PC-9 (cell line): ENCODE results near the gene ANKDD1A. TPM values are rescaled to one million over a fixed set of nuclear protein-coding genes. Genes with fewer than 3 reads are reported as not detected.

ENCODE experiments used
- Bru-seq: library from RNA; stranded (reverse); fragments of 400-500 nt; gene quantifications from one replicate; lab custom pipeline; 2021; lab: Mats Ljungman, UMichigan
- BruChase-seq, 2 experiments: library from RNA; stranded (reverse); fragments of 400-500 nt; gene quantifications; one replicate each; lab custom pipeline; 2021; lab: Mats Ljungman, UMichigan
- BruUV-seq: library from RNA; stranded (reverse); fragments of 400-500 nt; replicated peaks from 2 replicates; lab custom pipeline; 2021; lab: Mats Ljungman, UMichigan
- CTCF ChIA-PET: fragments of 300-600 bp; sonication (Branson Sonifier 250); formaldehyde crosslinking; loops from one replicate; lab custom pipeline; 2022; ENCODE audit warnings: antibody characterized with exemption; lab: Charles Lee
- POLR2A ChIA-PET: fragments of 300-600 bp; sonication (Branson Sonifier 250); formaldehyde crosslinking; loops from one replicate; lab custom pipeline; 2022; ENCODE audit warnings: antibody characterized with exemption; ENCODE audit not compliant: unreplicated experiment; lab: Charles Lee
- DNase-seq, 2 experiments: peaks; one replicate each; pipeline versions ENCODE4 v3.0.0 to v3.0.0-alpha.2; 2015 to 2022; ENCODE audit warnings: mixed read lengths in 1 of 2
- H2AFZ ChIP-seq: fragments of 200-600 bp; sonication (generic); 2 replicates; pipeline ENCODE4 v1.8.1; 2017; ENCODE audit warnings: antibody characterized with exemption
- H3F3A ChIP-seq: fragments of 200-600 bp; sonication (generic); 2 replicates; pipeline ENCODE4 v1.8.1; 2017; ENCODE audit warnings: antibody characterized with exemption, mild to moderate bottlenecking, low read depth; ENCODE audit not compliant: insufficient read depth
- H3K27ac ChIP-seq: fragments of 200-600 bp; sonication (generic); 2 replicates; pipeline ENCODE4 v1.6.1; 2016; ENCODE audit warnings: mixed run types
- H3K27me3 ChIP-seq: fragments of 200-600 bp; sonication (generic); 2 replicates; pipeline ENCODE4 v1.6.1; 2016; ENCODE audit warnings: low read depth, mixed run types; ENCODE audit not compliant: insufficient read depth
- H3K36me3 ChIP-seq: fragments of 200-600 bp; sonication (generic); 2 replicates; pipeline ENCODE4 v1.6.1; 2016; ENCODE audit warnings: low read depth, mixed run types
- H3K4me1 ChIP-seq: fragments of 200-600 bp; sonication (generic); replicated peaks from 2 replicates; pipeline ENCODE4 v1.6.1; 2016; ENCODE audit warnings: mixed run types; ENCODE audit not compliant: insufficient read depth
- H3K4me2 ChIP-seq: fragments of 200-600 bp; sonication (generic); 2 replicates; pipeline ENCODE4 v1.6.1; 2017; ENCODE audit warnings: mixed run types
- H3K4me3 ChIP-seq: fragments of 200-600 bp; sonication (generic); 2 replicates; pipeline ENCODE4 v1.6.1; 2016; ENCODE audit warnings: mixed run types
- H3K79me2 ChIP-seq: fragments of 200-600 bp; sonication (generic); 2 replicates; pipeline ENCODE4 v1.6.1; 2017; ENCODE audit warnings: low read depth, mixed run types
- H3K9me2 ChIP-seq: fragments of 200-600 bp; sonication (generic); 2 replicates; pipeline ENCODE4 v1.8.1; 2017; ENCODE audit warnings: mild to moderate bottlenecking; ENCODE audit not compliant: insufficient read depth
- H3K9me3 ChIP-seq: fragments of 200-600 bp; sonication (generic); 2 replicates; pipeline ENCODE4 v1.8.1; 2016; ENCODE audit warnings: low read depth; ENCODE audit not compliant: insufficient read depth
- H4K20me1 ChIP-seq: fragments of 200-600 bp; sonication (generic); 2 replicates; pipeline ENCODE4 v1.8.1; 2017; ENCODE audit not compliant: insufficient read depth
- EZH2 ChIP-seq: fragments of 200-600 bp; sonication (generic); IDR thresholded peaks from 2 replicates; pipeline ENCODE4 v1.8.0; 2017; ENCODE audit warnings: antibody characterized with exemption, low read depth
- intact Hi-C: fragments of 100-400 bp; cut with micrococcal nuclease; formaldehyde crosslinking; loops from one replicate; pipeline ENCODE4 v1.10.0; 2022; ENCODE audit not compliant: unreplicated experiment
- long read RNA-seq: library from polyadenylated mRNA; stranded (forward); transcript quantifications from one replicate; pipeline ENCODE4 v2.0.0, GENCODE V29; 2022
- total RNA-seq: library from RNA; stranded (reverse); gene quantifications from 2 replicates; pipeline ENCODE4 v1.2.3, GENCODE V29; 2021
- TF ChIP-seq, protein P1 (sequence below): fragments of 200-600 bp; sonication (generic); conservative IDR thresholded peaks from 2 replicates; pipeline ENCODE4 v1.6.1; 2017; ENCODE audit warnings: mixed run types, antibody characterized with exemption, mild to moderate bottlenecking, moderate library complexity

ANKDD1A gene
- total RNA-seq (14.2 and 17.5 TPM in 2 replicates), Bru-seq, nascent RNA (percentile 54 among the genes with signal in this experiment), BruChase-seq, experiment 1, labeled RNA remaining after a 2-hour chase (percentile 68 among the genes with signal in this experiment), BruChase-seq, experiment 2, labeled RNA remaining after a 6-hour chase (percentile 56 among the genes with signal in this experiment)
- long read RNA-seq, partial matches to known transcripts, result 3 of 18 reads
- long read RNA-seq, other reads (novel, unspliced or antisense), result 14 of 18 reads

- H3K9me2 ChIP-seq, result no peaks in the 10 kb centered on the region
- H4K20me1 ChIP-seq, result no peaks in the 10 kb centered on the region
- H3K36me3 ChIP-seq, result no peaks in the 10 kb centered on the region
- POLR2A ChIA-PET, result interaction anchor here (0.6 kb wide), 1 partner anchor 94 kb away, joined by 3 read pairs; no protein-coding TSS in a partner anchor
- peak in 1 of 2 experiments; percentile 79 for DNase-seq
- H3K4me2 ChIP-seq, result peak within 1 kb of the TSS; percentile 81
- no peaks in the 10 kb centered on the region for H3K9me3 ChIP-seq
- peak within 1 kb of the TSS; percentile 63 for H3K4me3 ChIP-seq
- H3K4me1 ChIP-seq, result no peaks in the 10 kb centered on the region
- CTCF ChIA-PET, result interaction anchor here (0.6 kb wide), 1 partner anchor 183 kb away, joined by 3 read pairs; no protein-coding TSS in a partner anchor
- no peaks in the 10 kb centered on the region for H3K27me3 ChIP-seq
- no peaks in the 10 kb centered on the region for H3K79me2 ChIP-seq
- TF ChIP-seq, protein P1, sequence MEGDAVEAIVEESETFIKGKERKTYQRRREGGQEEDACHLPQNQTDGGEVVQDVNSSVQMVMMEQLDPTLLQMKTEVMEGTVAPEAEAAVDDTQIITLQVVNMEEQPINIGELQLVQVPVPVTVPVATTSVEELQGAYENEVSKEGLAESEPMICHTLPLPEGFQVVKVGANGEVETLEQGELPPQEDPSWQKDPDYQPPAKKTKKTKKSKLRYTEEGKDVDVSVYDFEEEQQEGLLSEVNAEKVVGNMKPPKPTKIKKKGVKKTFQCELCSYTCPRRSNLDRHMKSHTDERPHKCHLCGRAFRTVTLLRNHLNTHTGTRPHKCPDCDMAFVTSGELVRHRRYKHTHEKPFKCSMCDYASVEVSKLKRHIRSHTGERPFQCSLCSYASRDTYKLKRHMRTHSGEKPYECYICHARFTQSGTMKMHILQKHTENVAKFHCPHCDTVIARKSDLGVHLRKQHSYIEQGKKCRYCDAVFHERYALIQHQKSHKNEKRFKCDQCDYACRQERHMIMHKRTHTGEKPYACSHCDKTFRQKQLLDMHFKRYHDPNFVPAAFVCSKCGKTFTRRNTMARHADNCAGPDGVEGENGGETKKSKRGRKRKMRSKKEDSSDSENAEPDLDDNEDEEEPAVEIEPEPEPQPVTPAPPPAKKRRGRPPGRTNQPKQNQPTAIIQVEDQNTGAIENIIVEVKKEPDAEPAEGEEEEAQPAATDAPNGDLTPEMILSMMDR, result no peak
- TF ChIP-seq EZH2, result no peak
- H2AFZ ChIP-seq, result peak within 1 kb of the TSS; percentile 81
- intact Hi-C loops, result no loop called here
- H3F3A ChIP-seq, result no peaks in the 10 kb centered on the region
- H3K27ac ChIP-seq, result no peak within 1 kb of the TSS
- no TSS peak for BruUV-seq
These were observed at the start of gene ANKDD1A for GRCh38 chr15:64911311-64912186. Gene ANKDD1A, plus strand, starts transcription at chr15:64911902. Its CDS starts 29 bp downstream, at chr15:64911931.

DNA sequence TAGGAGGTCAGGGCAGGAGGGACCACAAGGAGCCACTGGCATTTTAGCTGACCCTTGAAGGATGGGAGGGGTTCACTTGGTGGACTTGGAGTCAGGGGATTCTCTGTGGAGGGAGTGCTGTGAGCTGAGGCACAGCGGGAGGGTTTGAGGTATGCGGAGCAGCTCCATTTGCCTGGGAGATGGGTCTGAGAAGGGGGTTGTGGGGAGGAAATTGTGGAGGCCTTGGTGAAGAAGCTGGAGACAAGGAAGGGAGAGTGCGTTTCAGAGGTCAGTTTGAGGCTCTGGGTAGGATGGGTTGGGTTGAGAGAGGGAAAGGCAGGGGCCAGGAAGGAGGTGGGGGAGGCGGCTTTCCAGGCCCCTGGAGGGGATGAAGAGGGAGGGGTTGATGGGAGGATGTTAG lies 49.7 kb upstream of the ANKDD1A start:
- Histone ChIP-seq H3K9me2 (no peaks in the 10 kb centered on the region), H3K36me3 (no peaks in the 10 kb centered on the region), H3K9me3 (no peaks in the 10 kb centered on the region), H3K79me2 (no peaks in the 10 kb centered on the region), H3F3A (no peaks in the 10 kb centered on the region), H3K4me2 (no peak overlapping the region), H3K27ac (no peak overlapping the region), H3K4me3 (no peak overlapping the region), H4K20me1 (no peaks in the 10 kb centered on the region), H2AFZ (no peak overlapping the region), H3K4me1 (no peaks in the 10 kb centered on the region), H3K27me3 (no peaks in the 10 kb centered on the region)
- POLR2A ChIA-PET, result no interaction called here
- CTCF ChIA-PET, result no interaction called here
- no peak for DNase-seq
- intact Hi-C loops, result no loop called here
- TF ChIP-seq, protein P1, result no peak
- no peak for TF ChIP-seq EZH2
- BruUV-seq, result no TSS peak

GRCh38 chr15:64862408-64862807 lies 49.3 kb upstream of the ANKDD1A start:
- DNase-seq, result no peak
- no peaks in the 10 kb centered on the region for H3K27me3 ChIP-seq
- H3K79me2 ChIP-seq, result no peaks in the 10 kb centered on the region
- H3K4me3 ChIP-seq, result no peak overlapping the region
- H3K9me2 ChIP-seq, result no peaks in the 10 kb centered on the region
- no peaks in the 10 kb centered on the region for H3K36me3 ChIP-seq
- no TSS peak for BruUV-seq
- no peak overlapping the region for H3K27ac ChIP-seq
- ChIA-PET CTCF (no interaction called here), POLR2A (no interaction called here)
- intact Hi-C loops, result no loop called here
- no peak for TF ChIP-seq EZH2
- TF ChIP-seq, protein P1, result no peak
- H3F3A ChIP-seq, result no peaks in the 10 kb centered on the region
- H3K4me1 ChIP-seq, result no peaks in the 10 kb centered on the region
- H3K9me3 ChIP-seq, result no peaks in the 10 kb centered on the region
- no peak overlapping the region for H3K4me2 ChIP-seq
- H4K20me1 ChIP-seq, result no peaks in the 10 kb centered on the region
- H2AFZ ChIP-seq, result no peak overlapping the region
